Osteoblast (primary cell): ENCODE measurements around the gene KLK5. TPM values are rescaled to one million over a fixed set of nuclear protein-coding genes. Genes with fewer than 3 reads are reported as not detected.

Experiments
- DNase-seq: peaks from one replicate; pipeline ENCODE4 v3.0.0; 2011; ENCODE audit warnings: low spot score, mixed read lengths; ENCODE audit not compliant: insufficient read length; ENCODE audit errors: missing footprints
- H2AFZ ChIP-seq: 2 replicates; pipeline ENCODE4 v1.6.0; 2011; ENCODE audit warnings: mild to moderate bottlenecking, low read length
- H3K27ac ChIP-seq: 2 replicates; pipeline ENCODE4 v1.5.1; 2011; ENCODE audit warnings: mild to moderate bottlenecking, low read depth, low read length, moderate library complexity
- H3K27me3 ChIP-seq: 2 replicates; pipeline ENCODE4 v1.6.0; 2012; ENCODE audit warnings: mild to moderate bottlenecking, control low read depth, inconsistent platforms, low read length, moderate library complexity; ENCODE audit not compliant: insufficient read depth
- H3K36me3 ChIP-seq: 2 replicates; pipeline ENCODE4 v1.5.1; 2011; ENCODE audit warnings: mild to moderate bottlenecking, low read length, control low read depth, moderate library complexity; ENCODE audit not compliant: insufficient read depth
- H3K4me1 ChIP-seq: 2 replicates; pipeline ENCODE4 v1.5.1; 2011; ENCODE audit warnings: mild to moderate bottlenecking, low read length, control low read depth, moderate library complexity; ENCODE audit not compliant: insufficient read depth
- H3K4me2 ChIP-seq: 2 replicates; pipeline ENCODE4 v1.6.0; 2011; ENCODE audit warnings: mild to moderate bottlenecking, low read length; ENCODE audit not compliant: insufficient read depth
- H3K4me3 ChIP-seq: fragments of 200-600 bp; sonication (generic); 3 replicates; pipeline ENCODE4 v1.5.1; 2012; ENCODE audit warnings: mild to moderate bottlenecking, low read length, inconsistent platforms; ENCODE audit not compliant: insufficient read depth
- H3K79me2 ChIP-seq: 2 replicates; pipeline ENCODE4 v1.6.0; 2012; ENCODE audit warnings: mild to moderate bottlenecking, low read length, control low read depth, inconsistent platforms; ENCODE audit not compliant: insufficient read depth
- H3K9me3 ChIP-seq: 2 replicates; pipeline ENCODE4 v1.5.1; 2011; ENCODE audit warnings: low read depth, low read length, control low read depth
- H4K20me1 ChIP-seq: 2 replicates; pipeline ENCODE4 v1.6.0; 2012; ENCODE audit warnings: mild to moderate bottlenecking, low read length, control low read depth; ENCODE audit not compliant: insufficient read depth
- CTCF ChIP-seq: IDR thresholded peaks from 2 replicates; pipeline ENCODE4 v1.5.1; 2011; ENCODE audit warnings: mild to moderate bottlenecking, low read depth, low read length, moderate library complexity; ENCODE audit errors: extremely low read depth
- total RNA-seq: library from RNA; depleted of rRNA; stranded (reverse); fragments of >200 nt; gene quantifications from 2 replicates; pipeline ENCODE4 v1.2.3, GENCODE V29; 2012

The KLK5 gene
- total RNA-seq, 1 donor, result not detected

GRCh38 chr19:51000426-51000825, 47.6 kb upstream of the KLK5 start:
- H3K36me3 ChIP-seq, result no peaks in the 10 kb centered on the region
- DNase-seq, result no peak
- H4K20me1 ChIP-seq, result no peaks in the 10 kb centered on the region
- H3K4me1 ChIP-seq, result no peaks in the 10 kb centered on the region
- H3K4me3 ChIP-seq, result no peak overlapping the region
- no peak for TF ChIP-seq CTCF
- H3K27me3 ChIP-seq, result no peaks in the 10 kb centered on the region
- no peaks in the 10 kb centered on the region for H3K79me2 ChIP-seq
- no peak overlapping the region for H3K27ac ChIP-seq
- no peak overlapping the region for H3K4me2 ChIP-seq
- no peaks in the 10 kb centered on the region for H3K9me3 ChIP-seq
- no peak overlapping the region for H2AFZ ChIP-seq

- H2AFZ ChIP-seq, result no peak overlapping the region
- no peak overlapping the region for H3K27ac ChIP-seq
- no peaks in the 10 kb centered on the region for H4K20me1 ChIP-seq
- no peaks in the 10 kb centered on the region for H3K9me3 ChIP-seq
- no peaks in the 10 kb centered on the region for H3K79me2 ChIP-seq
- H3K4me2 ChIP-seq, result no peak overlapping the region
- no peaks in the 10 kb centered on the region for H3K4me1 ChIP-seq
- H3K36me3 ChIP-seq, result no peaks in the 10 kb centered on the region
- TF ChIP-seq CTCF, result no peak
- H3K4me3 ChIP-seq, result no peak overlapping the region
- DNase-seq, result no peak
- no peaks in the 10 kb centered on the region for H3K27me3 ChIP-seq
Observed at GRCh38 chr19:50998686-50999085, 45.8 kb upstream of the KLK5 start.

GRCh38 chr19:50998061-50998460, 45.2 kb upstream of the KLK5 start:
- Histone ChIP-seq H3K27me3 (no peaks in the 10 kb centered on the region), H3K36me3 (no peaks in the 10 kb centered on the region), H2AFZ (no peak overlapping the region), H3K79me2 (no peaks in the 10 kb centered on the region), H4K20me1 (no peaks in the 10 kb centered on the region), H3K27ac (no peak overlapping the region), H3K4me3 (no peak overlapping the region), H3K4me2 (no peak overlapping the region), H3K9me3 (no peaks in the 10 kb centered on the region), H3K4me1 (no peaks in the 10 kb centered on the region)
- no peak for TF ChIP-seq CTCF
- DNase-seq, result peak; percentile 58

GRCh38 chr19:50994129-50994528, 41.3 kb upstream of the KLK5 start:
- H2AFZ ChIP-seq, result no peak overlapping the region
- no peaks in the 10 kb centered on the region for H3K79me2 ChIP-seq
- H3K27me3 ChIP-seq, result no peaks in the 10 kb centered on the region
- H3K4me2 ChIP-seq, result no peak overlapping the region
- no peak overlapping the region for H3K27ac ChIP-seq
- no peaks in the 10 kb centered on the region for H4K20me1 ChIP-seq
- no peaks in the 10 kb centered on the region for H3K4me1 ChIP-seq
- H3K9me3 ChIP-seq, result no peaks in the 10 kb centered on the region
- no peaks in the 10 kb centered on the region for H3K36me3 ChIP-seq
- no peak for DNase-seq
- H3K4me3 ChIP-seq, result no peak overlapping the region
- no peak for TF ChIP-seq CTCF
